Measurements from ENCODE around the gene UBE3C.
A peak's percentile ranks its signal among the peaks of the same experiment; 100 is the strongest.

UBE3C gene

GRCh38 chr7:157281221-157281998, 142.7 kb downstream of the UBE3C start:
- no peak for DNase-seq
- Histone ChIP-seq H3K27me3 (ENCODE audit: control insufficient read depth in 1 of 2, insufficient read depth in 1 of 2, low read length in 2 of 2) (no peaks in the 10 kb centered on the region), H3K27ac (ENCODE audit: low read length, poor library complexity, severe bottlenecking) (no peak overlapping the region), H3K4me1 (ENCODE audit: control insufficient read depth, insufficient read depth, low read depth, low read length) (peaks cover 14% of the 10 kb centered on the region), H3K36me3 (ENCODE audit: control insufficient read depth in 1 of 2, insufficient read depth in 2 of 2, low read depth in 1 of 2, low read length in 2 of 2) (no peaks in the 10 kb centered on the region), H2BK15ac (ENCODE audit: low read depth, poor library complexity, severe bottlenecking) (peak overlapping the region; percentile 1), H2BK12ac (ENCODE audit: low read length in 2 of 2) (no peak overlapping the region), H3K9ac (ENCODE audit: low read length) (no peak overlapping the region), H3K9me3 (ENCODE audit: control insufficient read depth, low read length) (no peaks in the 10 kb centered on the region), H3K18ac (ENCODE audit: low read depth in 1 of 2, low read length in 2 of 2) (no peak overlapping the region), H2BK120ac (ENCODE audit: low read depth, low read length) (no peak overlapping the region), H2BK5ac (ENCODE audit: low read depth, low read length, poor library complexity, severe bottlenecking) (no peak overlapping the region), H3K4me2 (ENCODE audit: low read length, poor library complexity, severe bottlenecking) (no peak overlapping the region), H4K8ac (ENCODE audit: low read length) (no peak overlapping the region), H3K14ac (ENCODE audit: low read length in 2 of 2) (no peak overlapping the region), H3K4me3 (ENCODE audit: insufficient read depth in 1 of 2, low read depth in 1 of 2, low read length in 2 of 2) (no peak overlapping the region), H3K4ac (ENCODE audit: low read depth in 1 of 2, low read length in 2 of 2) (no peak overlapping the region), H2AK5ac (ENCODE audit: low read length, severe bottlenecking) (no peak overlapping the region), H4K91ac (ENCODE audit: low read length) (no peak overlapping the region), H3K23ac (ENCODE audit: low read length in 2 of 2) (no peak overlapping the region), H2AFZ (ENCODE audit: low read depth, low read length) (no peak overlapping the region), H3K79me1 (replicated peaks; ENCODE audit: low read length, poor library complexity, severe bottlenecking) (no peaks in the 10 kb centered on the region)
- WGBS = 94% methylated on average over 24 of the region's 24 CpGs

- H2AK5ac ChIP-seq (ENCODE audit: low read length, severe bottlenecking) = no peak overlapping the region
- H2BK120ac ChIP-seq (ENCODE audit: low read depth, low read length) = no peak overlapping the region
- WGBS = 83% methylated on average over 25 of the region's 25 CpGs
- H3K27ac ChIP-seq (ENCODE audit: low read length, poor library complexity, severe bottlenecking) = no peak overlapping the region
- no peaks in the 10 kb centered on the region for H3K79me1 ChIP-seq (replicated peaks; ENCODE audit: low read length, poor library complexity, severe bottlenecking)
- H3K9ac ChIP-seq (ENCODE audit: low read length) = no peak overlapping the region
- H2BK15ac ChIP-seq (ENCODE audit: low read depth, poor library complexity, severe bottlenecking) = no peak overlapping the region
- no peaks in the 10 kb centered on the region for H3K36me3 ChIP-seq (ENCODE audit: control insufficient read depth in 1 of 2, insufficient read depth in 2 of 2, low read depth in 1 of 2, low read length in 2 of 2)
- H3K18ac ChIP-seq (ENCODE audit: low read depth in 1 of 2, low read length in 2 of 2) = no peak overlapping the region
- no peak overlapping the region for H3K4me2 ChIP-seq (ENCODE audit: low read length, poor library complexity, severe bottlenecking)
- no peak overlapping the region for H3K4me3 ChIP-seq (ENCODE audit: insufficient read depth in 1 of 2, low read depth in 1 of 2, low read length in 2 of 2)
- no peak overlapping the region for H3K14ac ChIP-seq (ENCODE audit: low read length in 2 of 2)
- no peak overlapping the region for H2AFZ ChIP-seq (ENCODE audit: low read depth, low read length)
- H2BK12ac ChIP-seq (ENCODE audit: low read length in 2 of 2) = no peak overlapping the region
- H3K27me3 ChIP-seq (ENCODE audit: control insufficient read depth in 1 of 2, insufficient read depth in 1 of 2, low read length in 2 of 2) = no peaks in the 10 kb centered on the region
- no peak overlapping the region for H3K23ac ChIP-seq (ENCODE audit: low read length in 2 of 2)
- DNase-seq = no peak
- no peak overlapping the region for H3K4ac ChIP-seq (ENCODE audit: low read depth in 1 of 2, low read length in 2 of 2)
- no peak overlapping the region for H2BK5ac ChIP-seq (ENCODE audit: low read depth, low read length, poor library complexity, severe bottlenecking)
- no peak overlapping the region for H4K91ac ChIP-seq (ENCODE audit: low read length)
- peaks cover 8% of the 10 kb centered on the region for H3K4me1 ChIP-seq (ENCODE audit: control insufficient read depth, insufficient read depth, low read depth, low read length)
- H4K8ac ChIP-seq (ENCODE audit: low read length) = no peak overlapping the region
- no peaks in the 10 kb centered on the region for H3K9me3 ChIP-seq (ENCODE audit: control insufficient read depth, low read length)
Observed at GRCh38 chr7:157282141-157282801, 143.5 kb downstream of the UBE3C start.

- WGBS = 93% methylated on average over 16 of the region's 17 CpGs
- Histone ChIP-seq H3K14ac (ENCODE audit: low read length in 2 of 2) (no peak overlapping the region), H2AFZ (ENCODE audit: low read depth, low read length) (no peak overlapping the region)
Observed at GRCh38 chr7:157284229-157285014, 145.7 kb downstream of the UBE3C start.

More at GRCh38 chr7:157284229-157285014, 145.7 kb downstream of the UBE3C start:
- Histone ChIP-seq H3K4ac (ENCODE audit: low read depth in 1 of 2, low read length in 2 of 2) (no peak overlapping the region), H2BK5ac (ENCODE audit: low read depth, low read length, poor library complexity, severe bottlenecking) (no peak overlapping the region), H2BK120ac (ENCODE audit: low read depth, low read length) (no peak overlapping the region), H3K4me1 (ENCODE audit: control insufficient read depth, insufficient read depth, low read depth, low read length) (peaks cover 8% of the 10 kb centered on the region), H3K18ac (ENCODE audit: low read depth in 1 of 2, low read length in 2 of 2) (no peak overlapping the region), H3K4me3 (ENCODE audit: insufficient read depth in 1 of 2, low read depth in 1 of 2, low read length in 2 of 2) (no peak overlapping the region), H3K23ac (ENCODE audit: low read length in 2 of 2) (no peak overlapping the region), H2AK5ac (ENCODE audit: low read length, severe bottlenecking) (no peak overlapping the region), H3K36me3 (ENCODE audit: control insufficient read depth in 1 of 2, insufficient read depth in 2 of 2, low read depth in 1 of 2, low read length in 2 of 2) (no peaks in the 10 kb centered on the region), H2BK15ac (ENCODE audit: low read depth, poor library complexity, severe bottlenecking) (no peak overlapping the region), H3K27me3 (ENCODE audit: control insufficient read depth in 1 of 2, insufficient read depth in 1 of 2, low read length in 2 of 2) (peaks cover 0 to 7% of the 10 kb centered on the region in 2 experiments), H2BK12ac (ENCODE audit: low read length in 2 of 2) (no peak overlapping the region), H3K27ac (ENCODE audit: low read length, poor library complexity, severe bottlenecking) (no peak overlapping the region), H3K9me3 (ENCODE audit: control insufficient read depth, low read length) (no peaks in the 10 kb centered on the region), H3K9ac (ENCODE audit: low read length) (no peak overlapping the region), H3K4me2 (ENCODE audit: low read length, poor library complexity, severe bottlenecking) (no peak overlapping the region), H4K8ac (ENCODE audit: low read length) (no peak overlapping the region), H4K91ac (ENCODE audit: low read length) (no peak overlapping the region), H3K79me1 (replicated peaks; ENCODE audit: low read length, poor library complexity, severe bottlenecking) (no peaks in the 10 kb centered on the region)
- no peak for DNase-seq

All from mesenchymal stem cell (in vitro differentiated cells and primary cell).